Measurements from ENCODE around the gene UMAD1. TPM values are rescaled to one million over a fixed set of nuclear protein-coding genes. Genes with fewer than 3 reads are reported as not detected.

UMAD1 gene
- total RNA-seq, 1 donor from 2014 or later = 13.9 TPM

GRCh38 chr7:7790041-7790741 is 149.6 kb downstream of the UMAD1 start:
- intact Hi-C loops (cut with micrococcal nuclease) = no loop called here
- no peaks in the 10 kb centered on the region for H3K9me3 Mint-ChIP-seq
- DNase-seq (no peak), ATAC-seq (ENCODE audit: low read depth) (no peak)
- H3K4me1 Mint-ChIP-seq = peaks cover 19% of the 10 kb centered on the region
- H3K4me3 Mint-ChIP-seq = no peak overlapping the region
- no peak for TF ChIP-seq CTCF (IDR thresholded peaks at IDR 0.05)
- peaks cover 17% of the 10 kb centered on the region for H3K36me3 Mint-ChIP-seq (ENCODE audit: low read depth)
- H3K27ac Mint-ChIP-seq = no peak overlapping the region
- ChIA-PET CTCF (no interaction called here), POLR2A (no interaction called here)
- H3K27me3 Mint-ChIP-seq = no peaks in the 10 kb centered on the region

GRCh38 chr7:7791523-7791922 is 151.0 kb downstream of the UMAD1 start:
- intact Hi-C loops (cut with micrococcal nuclease) = no loop called here
- Mint-ChIP-seq H3K9me3 (no peaks in the 10 kb centered on the region), H3K36me3 (ENCODE audit: low read depth) (peaks cover 23% of the 10 kb centered on the region), H3K4me3 (no peak overlapping the region), H3K4me1 (peaks cover 14% of the 10 kb centered on the region), H3K27me3 (no peaks in the 10 kb centered on the region), H3K27ac (no peak overlapping the region)
- CTCF ChIA-PET = interaction anchor here (1.0 kb wide), 1 partner anchor 106 kb away, joined by 3 read pairs; no protein-coding TSS in a partner anchor
- ATAC-seq (ENCODE audit: low read depth) (no peak), DNase-seq (no peak)
- POLR2A ChIA-PET = no interaction called here
- TF ChIP-seq CTCF (IDR thresholded peaks at IDR 0.05) = no peak

- ATAC-seq (ENCODE audit: low read depth) (no peak), DNase-seq (no peak)
- Mint-ChIP-seq H3K9me3 (no peaks in the 10 kb centered on the region), H3K27me3 (no peaks in the 10 kb centered on the region), H3K4me3 (no peak overlapping the region), H3K4me1 (peaks cover 14% of the 10 kb centered on the region), H3K36me3 (ENCODE audit: low read depth) (peaks cover 28% of the 10 kb centered on the region), H3K27ac (no peak overlapping the region)
- CTCF ChIA-PET = interaction anchor here (1.0 kb wide), 1 partner anchor 106 kb away, joined by 3 read pairs; no protein-coding TSS in a partner anchor
- intact Hi-C loops (cut with micrococcal nuclease) = no loop called here
- TF ChIP-seq CTCF (IDR thresholded peaks at IDR 0.05) = no peak
- POLR2A ChIA-PET = no interaction called here
These were observed 151.5 kb downstream of the UMAD1 start for GRCh38 chr7:7792056-7792455.

GRCh38 chr7:7793249-7793648 is 152.7 kb downstream of the UMAD1 start:
- Mint-ChIP-seq H3K4me1 (peaks cover 18% of the 10 kb centered on the region), H3K36me3 (ENCODE audit: low read depth) (peaks cover 31% of the 10 kb centered on the region), H3K27ac (no peak overlapping the region), H3K4me3 (no peak overlapping the region), H3K27me3 (no peaks in the 10 kb centered on the region), H3K9me3 (no peaks in the 10 kb centered on the region)
- ChIA-PET CTCF (no interaction called here), POLR2A (no interaction called here)
- intact Hi-C loops (cut with micrococcal nuclease) = no loop called here
- no peak for TF ChIP-seq CTCF (IDR thresholded peaks at IDR 0.05)
- DNase-seq = no peak
- no peak for ATAC-seq (ENCODE audit: low read depth)

- POLR2A ChIA-PET = no interaction called here
- no peak overlapping the region for H3K4me3 Mint-ChIP-seq
These were observed 153.4 kb downstream of the UMAD1 start for GRCh38 chr7:7793921-7794320.

More at GRCh38 chr7:7793921-7794320, 153.4 kb downstream of the UMAD1 start:
- intact Hi-C loops (cut with micrococcal nuclease) = no loop called here
- no peak for ATAC-seq (ENCODE audit: low read depth)
- Mint-ChIP-seq H3K27ac (no peak overlapping the region), H3K4me1 (peaks cover 22% of the 10 kb centered on the region), H3K27me3 (no peaks in the 10 kb centered on the region), H3K36me3 (ENCODE audit: low read depth) (peaks cover 31% of the 10 kb centered on the region), H3K9me3 (no peaks in the 10 kb centered on the region)
- no peak for DNase-seq
- CTCF ChIA-PET = no interaction called here
- no peak for TF ChIP-seq CTCF (IDR thresholded peaks at IDR 0.05)

Data from activated B cell treated with CpG ODN at 0.5 μM for 24 hours (primary cell).